Measurements from ENCODE around the gene DMD. TPM values are rescaled to one million over a fixed set of nuclear protein-coding genes. Genes with fewer than 3 reads are reported as not detected.

Gene DMD
- polyA plus RNA-seq, 3 donors, result 0.23 TPM; not detected in 2

DNA sequence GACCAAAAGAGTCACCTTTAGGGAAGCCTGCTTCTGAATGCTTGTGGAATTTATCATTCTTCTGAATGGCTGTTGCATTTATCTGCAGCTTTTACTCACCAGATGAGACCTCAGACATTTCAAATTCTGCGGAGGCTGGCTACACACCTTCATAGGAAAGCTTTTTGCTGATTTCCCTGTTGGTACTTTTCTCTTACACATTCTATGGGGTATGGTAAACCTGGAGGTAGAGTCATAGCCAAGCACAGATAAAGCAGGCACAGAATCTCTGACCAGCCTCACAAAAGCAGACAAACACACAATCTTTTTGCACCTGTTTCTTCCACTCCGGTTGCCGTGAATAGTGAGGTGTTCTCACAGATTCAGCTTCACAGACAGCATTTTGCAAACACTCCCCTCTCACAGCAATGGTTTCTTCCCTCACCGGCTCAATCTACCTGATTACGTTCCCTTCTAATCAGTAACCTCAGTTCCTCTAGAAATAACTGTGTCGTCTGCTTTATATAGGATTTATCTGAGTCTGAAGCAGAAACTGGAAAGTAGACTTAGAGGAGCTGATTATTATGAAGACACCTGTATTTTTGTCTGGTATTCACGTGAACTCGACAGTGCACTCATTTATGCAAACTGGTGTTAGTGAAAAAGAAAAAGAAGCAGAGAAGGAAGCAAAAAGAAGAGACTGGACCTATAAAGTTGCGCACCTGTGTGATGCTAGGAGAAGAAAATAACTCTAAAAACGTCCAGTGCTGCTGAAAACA lies 83.1 kb downstream of the DMD start:
- WGBS (ENCODE audit: insufficient coverage), result no CpG with 5 or more reads among the region's 10 CpGs
- H3K4me2 ChIP-seq (replicated peaks; ENCODE audit: extremely low read depth, low read length, poor library complexity, severe bottlenecking), result no peak overlapping the region
- peaks cover 0 to 8% (median 0%) of the 10 kb centered on the region in 7 donors for H3K9me3 Mint-ChIP-seq

GRCh38 chrX:33126469-33126868 lies 84.9 kb downstream of the DMD start:
- 60% methylated on average over 1 of the region's 6 CpGs for WGBS (ENCODE audit: insufficient coverage)
- Histone ChIP-seq H3K9me3 (replicated peaks in 1 of 2; ENCODE audit: control insufficient read depth in 1 of 2, insufficient read depth in 1 of 2, low read length in 2 of 2) (no peaks in the 10 kb centered on the region), H3K4me3 (replicated peaks in 1 of 3; ENCODE audit: low read depth in 2 of 3, low read length in 3 of 3) (no peak overlapping the region), H3K9ac (ENCODE audit: insufficient read depth, low read length, poor library complexity, severe bottlenecking) (no peak overlapping the region), H3K4me1 (ENCODE audit: control insufficient read depth in 1 of 2, insufficient read depth in 2 of 2, low read length in 2 of 2) (no peaks in the 10 kb centered on the region), H3K79me2 (ENCODE audit: insufficient read depth, low read length) (no peaks in the 10 kb centered on the region), H3K36me3 (replicated peaks in 1 of 2; ENCODE audit: control insufficient read depth in 1 of 2, insufficient read depth in 2 of 2, low read length in 2 of 2) (no peaks in the 10 kb centered on the region), H3K4me2 (replicated peaks; ENCODE audit: extremely low read depth, low read length, poor library complexity, severe bottlenecking) (no peak overlapping the region), H3K27ac (ENCODE audit: low read depth in 1 of 2, low read length in 2 of 2) (no peak overlapping the region), H4K20me1 (ENCODE audit: insufficient read depth, low read length) (no peaks in the 10 kb centered on the region), H2AFZ (ENCODE audit: insufficient read depth, low read depth, low read length, poor library complexity, severe bottlenecking) (no peak overlapping the region), H3K27me3 (ENCODE audit: control insufficient read depth in 2 of 2, insufficient read depth in 2 of 2, low read length in 2 of 2) (no peaks in the 10 kb centered on the region)
- Mint-ChIP-seq H3K4me1 (no peaks in the 10 kb centered on the region), H3K27me3 (ENCODE audit: low read depth in 3 of 3) (peaks cover 0 to 1% (median 0%) of the 10 kb centered on the region in 3 donors), H3K9me3 (peaks cover 0 to 8% (median 0%) of the 10 kb centered on the region in 7 donors), H3K4me3 (no peak overlapping the region), H3K27ac (no peak overlapping the region), H3K36me3 (no peaks in the 10 kb centered on the region)
- intact Hi-C loops (cut with micrococcal nuclease), result no loop called here
- DNase-seq, result no peak
- TF ChIP-seq, protein P1, sequence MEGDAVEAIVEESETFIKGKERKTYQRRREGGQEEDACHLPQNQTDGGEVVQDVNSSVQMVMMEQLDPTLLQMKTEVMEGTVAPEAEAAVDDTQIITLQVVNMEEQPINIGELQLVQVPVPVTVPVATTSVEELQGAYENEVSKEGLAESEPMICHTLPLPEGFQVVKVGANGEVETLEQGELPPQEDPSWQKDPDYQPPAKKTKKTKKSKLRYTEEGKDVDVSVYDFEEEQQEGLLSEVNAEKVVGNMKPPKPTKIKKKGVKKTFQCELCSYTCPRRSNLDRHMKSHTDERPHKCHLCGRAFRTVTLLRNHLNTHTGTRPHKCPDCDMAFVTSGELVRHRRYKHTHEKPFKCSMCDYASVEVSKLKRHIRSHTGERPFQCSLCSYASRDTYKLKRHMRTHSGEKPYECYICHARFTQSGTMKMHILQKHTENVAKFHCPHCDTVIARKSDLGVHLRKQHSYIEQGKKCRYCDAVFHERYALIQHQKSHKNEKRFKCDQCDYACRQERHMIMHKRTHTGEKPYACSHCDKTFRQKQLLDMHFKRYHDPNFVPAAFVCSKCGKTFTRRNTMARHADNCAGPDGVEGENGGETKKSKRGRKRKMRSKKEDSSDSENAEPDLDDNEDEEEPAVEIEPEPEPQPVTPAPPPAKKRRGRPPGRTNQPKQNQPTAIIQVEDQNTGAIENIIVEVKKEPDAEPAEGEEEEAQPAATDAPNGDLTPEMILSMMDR (IDR thresholded peaks at IDR 0.05), result no peak

More for the DNA sequence above, 83.1 kb downstream of the DMD start:
- Histone ChIP-seq H4K20me1 (ENCODE audit: insufficient read depth, low read length) (no peaks in the 10 kb centered on the region), H3K27ac (ENCODE audit: low read depth in 1 of 2, low read length in 2 of 2) (no peak overlapping the region), H3K36me3 (replicated peaks in 1 of 2; ENCODE audit: control insufficient read depth in 1 of 2, insufficient read depth in 2 of 2, low read length in 2 of 2) (no peaks in the 10 kb centered on the region), H3K9ac (ENCODE audit: insufficient read depth, low read length, poor library complexity, severe bottlenecking) (no peak overlapping the region), H3K79me2 (ENCODE audit: insufficient read depth, low read length) (no peaks in the 10 kb centered on the region), H3K27me3 (ENCODE audit: control insufficient read depth in 2 of 2, insufficient read depth in 2 of 2, low read length in 2 of 2) (no peaks in the 10 kb centered on the region), H3K4me1 (ENCODE audit: control insufficient read depth in 1 of 2, insufficient read depth in 2 of 2, low read length in 2 of 2) (no peaks in the 10 kb centered on the region), H2AFZ (ENCODE audit: insufficient read depth, low read depth, low read length, poor library complexity, severe bottlenecking) (no peak overlapping the region), H3K4me3 (replicated peaks in 1 of 3; ENCODE audit: low read depth in 2 of 3, low read length in 3 of 3) (no peak overlapping the region), H3K9me3 (replicated peaks in 1 of 2; ENCODE audit: control insufficient read depth in 1 of 2, insufficient read depth in 1 of 2, low read length in 2 of 2) (no peaks in the 10 kb centered on the region)
- intact Hi-C loops (cut with micrococcal nuclease), result no loop called here
- TF ChIP-seq, protein P1 (IDR thresholded peaks at IDR 0.05), result no peak
- Mint-ChIP-seq H3K27me3 (ENCODE audit: low read depth in 3 of 3) (peaks cover 0 to 1% (median 0%) of the 10 kb centered on the region in 3 donors), H3K27ac (no peak overlapping the region), H3K36me3 (no peaks in the 10 kb centered on the region), H3K4me3 (no peak overlapping the region), H3K4me1 (no peaks in the 10 kb centered on the region)
- no peak for DNase-seq

Data from CD14-positive monocyte (primary cell).